HCT116 (cell line): ENCODE results near the gene ARSI.

Experiments
- EGR1 ChIP-seq: IDR thresholded peaks from 2 replicates; pipeline ENCODE4 v1.6.1; 2012; ENCODE audit warnings: low read depth
- EZH2 ChIP-seq: fragments of 200-600 bp; sonication (generic); IDR thresholded peaks from 2 replicates; pipeline ENCODE4 v1.6.1; 2017; ENCODE audit warnings: antibody characterized with exemption, mixed run types
- FOSL1 ChIP-seq: IDR thresholded peaks from 2 replicates; pipeline ENCODE4 v1.6.1; 2012; ENCODE audit warnings: low read depth
- POLR2A ChIP-seq: IDR thresholded peaks from 2 replicates; pipeline ENCODE4 v1.7.0; 2011; ENCODE audit warnings: borderline replicate concordance; ENCODE audit not compliant: insufficient read depth, insufficient read length; ENCODE audit errors: extremely low read depth
- SP1 ChIP-seq: IDR thresholded peaks from 2 replicates; pipeline ENCODE4 v1.6.1; 2012; ENCODE audit warnings: low read depth
- SRF ChIP-seq: IDR thresholded peaks from 2 replicates; pipeline ENCODE4 v1.6.1; 2012; ENCODE audit warnings: low read depth
- TCF7L2 ChIP-seq: IDR thresholded peaks from 2 replicates; pipeline ENCODE4 v1.7.0; 2011; ENCODE audit warnings: borderline replicate concordance, inconsistent platforms; ENCODE audit not compliant: insufficient read depth, insufficient read length; ENCODE audit errors: extremely low read depth
- TF ChIP-seq, protein P1 (sequence below), 3 experiments: fragments of 200-600 bp in 1 of 3; sonication (generic) in 1 of 3; IDR thresholded peaks in 2 of 3; conservative IDR thresholded peaks in 1 of 3; 2 replicates each; pipeline ENCODE4 v1.5.1; 2012 to 2017; ENCODE audit warnings: low read depth in 2 of 3, low read length in 2 of 3, antibody characterized with exemption in 1 of 3, borderline replicate concordance in 1 of 3, control low read depth in 1 of 3, mild to moderate bottlenecking in 1 of 3, mixed read lengths in 1 of 3, mixed run types in 1 of 3, moderate library complexity in 1 of 3; ENCODE audit not compliant: insufficient read depth in 1 of 3
- TF ChIP-seq, protein P2 (sequence below): IDR thresholded peaks from 2 replicates; pipeline ENCODE4 v1.6.1; 2012

DNA sequence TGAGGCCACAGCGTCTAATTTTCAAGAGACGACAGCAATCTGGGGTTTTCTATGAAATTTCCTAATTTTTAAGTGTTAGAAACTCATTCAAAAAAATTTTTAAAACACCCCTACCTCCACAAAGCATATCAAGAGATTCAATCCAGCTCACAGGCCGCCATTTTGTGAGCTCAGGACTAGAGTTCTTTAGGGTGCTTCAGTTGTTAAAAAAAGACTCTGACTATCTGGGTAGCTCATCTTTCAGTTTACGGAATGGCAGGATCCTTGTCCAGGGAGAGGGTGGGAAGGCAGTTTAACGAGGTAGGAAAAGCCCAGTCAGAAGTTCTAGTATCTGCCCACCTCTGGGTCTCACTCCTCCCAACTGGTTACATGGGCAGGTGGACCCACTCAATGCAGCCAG lies 56.3 kb downstream of the ARSI start:
- TF ChIP-seq, protein P1, sequence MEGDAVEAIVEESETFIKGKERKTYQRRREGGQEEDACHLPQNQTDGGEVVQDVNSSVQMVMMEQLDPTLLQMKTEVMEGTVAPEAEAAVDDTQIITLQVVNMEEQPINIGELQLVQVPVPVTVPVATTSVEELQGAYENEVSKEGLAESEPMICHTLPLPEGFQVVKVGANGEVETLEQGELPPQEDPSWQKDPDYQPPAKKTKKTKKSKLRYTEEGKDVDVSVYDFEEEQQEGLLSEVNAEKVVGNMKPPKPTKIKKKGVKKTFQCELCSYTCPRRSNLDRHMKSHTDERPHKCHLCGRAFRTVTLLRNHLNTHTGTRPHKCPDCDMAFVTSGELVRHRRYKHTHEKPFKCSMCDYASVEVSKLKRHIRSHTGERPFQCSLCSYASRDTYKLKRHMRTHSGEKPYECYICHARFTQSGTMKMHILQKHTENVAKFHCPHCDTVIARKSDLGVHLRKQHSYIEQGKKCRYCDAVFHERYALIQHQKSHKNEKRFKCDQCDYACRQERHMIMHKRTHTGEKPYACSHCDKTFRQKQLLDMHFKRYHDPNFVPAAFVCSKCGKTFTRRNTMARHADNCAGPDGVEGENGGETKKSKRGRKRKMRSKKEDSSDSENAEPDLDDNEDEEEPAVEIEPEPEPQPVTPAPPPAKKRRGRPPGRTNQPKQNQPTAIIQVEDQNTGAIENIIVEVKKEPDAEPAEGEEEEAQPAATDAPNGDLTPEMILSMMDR (IDR thresholded peaks at IDR 0.05 in 2 of 3, conservative IDR thresholded peaks at IDR 0.05 in 1 of 3; ENCODE audit: borderline replicate concordance in 1 of 3, insufficient read depth in 1 of 3, low read depth in 2 of 3, low read length in 2 of 3): no peak
- TF ChIP-seq POLR2A (no peak), EZH2 (no peak), FOSL1 (no peak), EGR1 (no peak), TCF7L2 (no peak), SP1 (no peak), SRF (no peak)
- TF ChIP-seq, protein P2, sequence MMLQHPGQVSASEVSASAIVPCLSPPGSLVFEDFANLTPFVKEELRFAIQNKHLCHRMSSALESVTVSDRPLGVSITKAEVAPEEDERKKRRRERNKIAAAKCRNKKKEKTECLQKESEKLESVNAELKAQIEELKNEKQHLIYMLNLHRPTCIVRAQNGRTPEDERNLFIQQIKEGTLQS: no peak
